GM12864 (cell line): ENCODE measurements around the gene EGFR.

Experiments used
- DNase-seq: peaks from one replicate; pipeline ENCODE4 v3.0.0-alpha.2; 2011; ENCODE audit warnings: low read depth
- H3K4me3 ChIP-seq: 2 replicates; pipeline ENCODE4 v1.5.1; 2011; ENCODE audit warnings: mild to moderate bottlenecking, low read depth, low read length, control low read depth
- CTCF ChIP-seq: IDR thresholded peaks from 2 replicates; pipeline ENCODE4 v1.5.1; 2011; ENCODE audit warnings: low read depth, mild to moderate bottlenecking, moderate library complexity, low read length, control low read depth, inconsistent platforms; ENCODE audit errors: missing control alignments

Gene EGFR

GRCh38 chr7:55260171-55260570 is 241.4 kb downstream of the EGFR start:
- no peak overlapping the region for H3K4me3 ChIP-seq
- TF ChIP-seq CTCF: no peak
- no peak for DNase-seq

- no peak overlapping the region for H3K4me3 ChIP-seq
- no peak for TF ChIP-seq CTCF
- DNase-seq: no peak
Observed at GRCh38 chr7:55260676-55261385, 242.0 kb downstream of the EGFR start.
